ENCODE measurements around the gene KIF1B.
A peak's percentile ranks its signal among the peaks of the same experiment; 100 is the strongest.

The KIF1B gene

DNA sequence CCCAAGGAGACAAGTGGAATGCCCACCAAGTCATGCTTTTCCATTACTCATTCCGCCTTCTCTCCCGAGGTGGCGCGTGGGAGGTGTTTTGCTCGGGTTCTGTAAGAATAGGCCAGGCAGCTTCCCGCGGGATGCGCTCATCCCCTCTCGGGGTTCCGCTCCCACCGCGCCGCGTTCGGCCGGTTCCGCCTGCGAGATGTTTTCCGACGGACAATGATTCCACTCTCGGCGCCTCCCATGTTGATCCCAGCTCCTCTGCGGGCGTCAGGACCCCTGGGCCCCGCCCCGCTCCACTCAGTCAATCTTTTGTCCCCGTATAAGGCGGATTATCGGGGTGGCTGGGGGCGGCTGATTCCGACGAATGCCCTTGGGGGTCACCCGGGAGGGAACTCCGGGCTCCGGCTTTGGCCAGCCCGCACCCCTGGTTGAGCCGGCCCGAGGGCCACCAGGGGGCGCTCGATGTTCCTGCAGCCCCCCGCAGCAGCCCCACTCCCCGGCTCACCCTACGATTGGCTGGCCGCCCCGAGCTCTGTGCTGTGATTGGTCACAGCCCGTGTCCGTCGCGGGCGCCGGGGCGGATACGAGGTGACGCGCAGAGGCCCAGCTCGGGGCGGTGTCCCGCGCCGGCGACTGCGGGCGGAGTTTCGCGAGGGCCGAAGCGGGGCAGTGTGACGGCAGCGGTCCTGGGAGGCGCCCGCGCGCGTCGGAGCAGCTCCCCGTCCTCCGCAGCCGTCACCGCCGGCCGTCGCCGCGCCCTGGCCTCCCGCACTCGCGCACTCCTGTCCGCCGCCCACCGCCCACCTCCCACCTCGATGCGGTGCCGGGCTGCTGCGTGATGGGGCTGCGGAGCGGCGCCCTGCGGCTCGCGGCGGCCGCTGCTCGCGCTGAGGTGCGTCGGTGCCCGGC lies at the start of gene KIF1B:
KIF1B (plus strand) TSS at position 666 of the 906 bp plus-strand sequence. CDS start 21,759 bp downstream, outside the sequence.
- DNase-seq, result peak; percentile 98

DNA sequence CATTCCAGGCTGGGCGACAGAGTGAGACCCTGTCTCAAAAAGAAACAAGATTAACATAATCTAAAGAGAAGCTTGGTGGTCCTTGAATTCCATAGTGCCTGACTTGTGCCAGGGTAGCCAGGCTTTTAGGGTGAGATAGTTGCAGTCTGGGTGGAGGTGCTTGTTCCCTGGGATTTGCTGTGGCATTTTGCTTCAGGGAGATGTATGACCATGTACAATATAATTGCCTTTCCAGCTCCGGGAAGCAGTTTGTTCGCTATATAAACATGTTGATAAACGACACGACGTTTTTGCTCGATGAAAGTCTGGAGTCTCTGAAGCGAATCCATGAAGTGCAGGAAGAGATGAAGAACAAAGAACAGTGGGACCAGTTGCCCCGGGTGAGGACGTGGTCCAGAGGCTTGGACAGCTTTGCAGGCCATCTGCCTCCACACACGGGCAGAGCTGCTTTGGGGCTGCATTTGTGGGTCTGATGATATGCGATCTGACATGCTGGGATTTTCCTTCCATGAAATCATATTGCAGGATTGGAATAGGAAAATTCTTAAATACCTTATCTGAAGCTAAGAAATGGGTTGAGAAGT lies 49.4 kb upstream of the KIF1B start:
- no peak for DNase-seq

DNA sequence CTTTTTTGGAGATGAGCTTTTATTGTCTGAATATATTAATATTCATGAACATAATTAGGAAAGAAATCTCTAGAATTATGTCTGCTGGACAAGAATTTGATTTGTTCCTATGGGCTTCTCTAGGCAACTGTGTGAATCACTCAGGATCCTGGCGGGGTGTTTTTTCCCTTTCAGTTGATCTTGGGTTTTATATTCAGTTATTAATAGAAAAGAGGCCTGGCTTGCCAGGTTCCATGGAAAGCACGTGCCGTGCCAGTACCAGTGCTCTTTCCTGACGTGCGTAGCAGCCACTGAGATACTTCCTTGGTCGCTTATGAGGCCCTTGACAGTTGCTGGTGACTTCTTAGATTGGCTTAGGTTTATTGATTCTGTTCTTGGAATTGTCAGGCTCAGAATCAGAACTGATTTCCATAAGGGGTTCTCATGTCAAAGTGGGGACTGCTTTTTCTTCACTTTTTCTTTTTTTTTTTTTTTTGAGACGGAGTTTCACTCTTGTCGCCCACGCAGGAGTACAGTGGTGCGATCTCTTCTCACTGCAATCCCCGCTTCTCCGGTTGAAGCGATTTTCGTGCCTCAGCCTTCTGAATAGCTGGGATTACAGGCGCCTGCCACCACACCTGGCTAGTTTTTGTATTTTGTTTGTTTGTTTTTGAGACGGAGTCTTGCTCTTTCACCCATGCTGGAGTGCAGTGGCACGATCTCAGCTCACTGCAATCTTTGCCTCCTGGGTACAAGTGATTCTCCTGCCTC lies 48.7 kb upstream of the KIF1B start:
- no peak for DNase-seq

- no peak for DNase-seq
These were observed 41.4 kb upstream of the KIF1B start for GRCh38 chr1:10168912-10169514.

- no peak for DNase-seq
These were observed 40.2 kb upstream of the KIF1B start for GRCh38 chr1:10170239-10170574.

- no peak for DNase-seq
These were observed 39.1 kb upstream of the KIF1B start for GRCh38 chr1:10171105-10171767.

- DNase-seq, result no peak
These were observed 38.2 kb upstream of the KIF1B start for GRCh38 chr1:10171995-10172669.

- DNase-seq, result no peak
These were observed 36.8 kb upstream of the KIF1B start for GRCh38 chr1:10173582-10173981.

DNA sequence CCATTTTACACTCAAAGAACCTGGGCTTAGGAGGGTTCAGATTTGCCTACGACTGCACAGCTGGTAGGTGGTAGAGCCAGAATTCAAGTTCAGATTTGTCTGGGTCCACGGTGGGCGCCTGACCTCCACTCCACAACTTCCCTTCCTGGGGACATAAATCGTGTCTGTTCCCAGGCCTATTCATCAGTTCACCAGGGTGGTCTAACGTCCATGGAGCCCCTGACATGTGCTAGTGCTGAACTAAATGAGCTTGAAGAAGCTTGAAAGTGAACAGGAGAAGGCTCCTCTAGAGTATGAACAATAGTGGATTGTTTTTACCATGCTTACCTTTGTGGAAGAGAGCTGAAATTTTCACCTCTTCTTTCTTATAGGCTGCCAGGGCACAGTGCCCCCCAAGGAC lies 32.5 kb upstream of the KIF1B start:
- DNase-seq, result no peak

DNA sequence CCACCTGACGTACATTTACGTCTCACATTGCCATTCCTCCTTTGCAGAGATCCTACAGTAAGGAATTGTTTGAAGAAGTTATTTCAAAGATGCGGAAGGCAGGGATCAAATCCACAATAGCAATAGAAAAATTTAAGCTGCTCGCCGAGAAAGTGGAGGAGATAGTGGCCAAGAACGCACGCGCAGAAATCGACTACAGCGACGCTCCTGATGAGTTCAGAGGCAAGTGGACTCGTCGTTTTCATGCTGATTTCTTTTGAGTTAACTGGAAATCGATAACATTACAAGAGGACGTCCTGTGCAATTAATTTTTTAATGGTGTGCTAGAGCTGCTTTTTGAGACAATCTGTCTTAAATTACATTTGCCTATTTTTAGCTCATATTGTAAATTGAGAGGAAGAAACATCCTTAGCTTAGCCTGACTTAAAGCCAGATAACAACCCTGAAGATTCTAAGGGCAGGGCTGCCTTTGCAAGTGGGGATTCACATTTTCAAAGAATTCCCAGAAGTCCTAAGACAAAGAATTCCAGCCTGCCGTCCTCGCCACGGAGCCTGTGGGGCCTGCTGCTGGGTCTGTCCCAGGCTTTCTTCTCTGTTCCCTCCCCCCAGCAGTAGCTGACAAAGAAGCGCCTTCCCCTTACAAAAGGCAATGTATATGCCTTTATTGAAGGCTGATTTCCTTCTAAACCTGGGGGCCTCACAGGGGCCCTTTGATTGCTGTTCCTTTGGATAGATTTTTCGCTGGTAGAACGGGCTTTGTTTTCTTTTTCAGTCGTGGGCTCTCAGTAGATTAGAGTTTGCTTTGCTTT lies 31.6 kb upstream of the KIF1B start:
- no peak for DNase-seq

DNA sequence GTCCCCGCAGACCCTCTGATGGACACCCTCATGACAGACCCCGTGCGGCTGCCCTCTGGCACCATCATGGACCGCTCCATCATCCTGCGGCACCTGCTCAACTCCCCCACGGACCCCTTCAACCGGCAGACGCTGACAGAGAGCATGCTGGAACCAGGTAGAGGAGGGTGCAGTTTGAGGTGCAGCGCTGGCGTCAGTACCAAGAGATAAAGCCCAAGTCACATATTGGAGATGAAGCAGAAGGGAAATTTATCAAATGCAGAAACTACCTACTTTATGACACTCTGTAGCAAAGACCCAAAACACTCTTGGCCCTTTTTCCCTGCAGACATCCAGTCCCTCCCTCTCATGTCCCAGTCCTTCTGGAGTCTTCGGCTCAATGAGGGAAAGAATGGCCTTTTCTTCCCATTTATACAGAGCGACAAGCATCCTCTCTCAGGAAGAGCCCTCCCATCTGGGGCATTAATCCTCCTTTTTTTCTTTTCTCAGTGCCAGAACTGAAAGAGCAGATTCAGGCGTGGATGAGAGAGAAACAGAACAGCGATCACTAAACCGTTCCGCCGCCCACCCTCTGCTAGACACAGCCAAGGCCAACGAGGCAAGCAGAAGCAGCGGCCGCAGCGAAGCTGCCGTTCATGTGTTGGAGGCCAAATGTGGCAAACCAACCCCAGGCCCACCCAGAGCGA lies 30.8 kb upstream of the KIF1B start:
- no peak for DNase-seq

DNA sequence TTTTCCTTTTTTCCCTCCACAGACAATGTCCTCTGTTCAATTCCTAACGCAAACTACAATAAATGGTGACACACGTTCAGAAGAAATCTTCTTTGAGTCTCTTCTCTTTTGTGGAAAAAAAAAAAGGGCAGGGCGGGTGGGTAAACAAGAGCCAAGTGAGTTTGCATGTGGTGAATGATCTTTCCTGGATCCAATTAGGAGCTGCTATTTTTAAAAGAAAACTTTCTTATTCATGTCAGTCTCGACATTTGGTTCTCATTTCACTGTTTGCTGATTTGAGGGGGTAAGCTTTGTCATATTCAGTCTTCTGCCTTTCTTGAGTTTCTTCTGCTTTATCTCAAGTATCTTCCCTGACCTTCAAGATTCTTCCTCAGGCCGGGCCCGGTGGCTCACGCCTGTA lies 29.2 kb upstream of the KIF1B start:
- DNase-seq, result no peak

GRCh38 chr1:10185759-10186158 lies 24.6 kb upstream of the KIF1B start:
- no peak for DNase-seq

DNA sequence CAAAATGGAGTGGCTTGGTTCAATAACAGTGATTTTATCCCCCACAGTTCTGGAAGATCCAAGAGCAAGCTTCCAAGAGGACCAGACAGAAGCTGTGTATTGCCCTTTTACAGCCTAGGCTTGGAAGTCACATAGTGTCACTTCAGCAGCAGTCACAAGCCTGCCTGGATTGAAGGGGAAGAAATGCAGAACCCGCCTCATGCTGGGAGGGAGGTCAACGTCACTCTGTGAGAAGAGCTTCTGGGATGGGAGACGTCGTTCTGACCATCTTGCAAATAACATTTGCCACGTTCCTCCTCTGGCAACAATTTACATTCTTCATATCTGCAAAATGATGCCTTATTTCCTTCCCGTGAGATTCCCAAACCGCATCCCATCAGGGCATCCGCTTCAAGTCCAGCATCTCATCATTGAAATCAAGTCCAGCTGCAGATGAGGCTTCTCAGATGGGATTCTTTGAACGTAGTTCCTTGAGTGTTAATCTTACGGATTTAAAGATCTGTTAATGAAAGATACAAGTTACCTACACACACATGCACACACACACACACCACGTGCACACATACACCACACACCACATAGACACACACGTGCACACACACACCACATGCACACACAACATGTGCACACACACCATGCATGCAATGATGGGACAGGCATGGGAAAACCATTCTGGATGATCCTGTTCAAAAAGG lies 23.9 kb upstream of the KIF1B start:
- DNase-seq, result no peak

DNA sequence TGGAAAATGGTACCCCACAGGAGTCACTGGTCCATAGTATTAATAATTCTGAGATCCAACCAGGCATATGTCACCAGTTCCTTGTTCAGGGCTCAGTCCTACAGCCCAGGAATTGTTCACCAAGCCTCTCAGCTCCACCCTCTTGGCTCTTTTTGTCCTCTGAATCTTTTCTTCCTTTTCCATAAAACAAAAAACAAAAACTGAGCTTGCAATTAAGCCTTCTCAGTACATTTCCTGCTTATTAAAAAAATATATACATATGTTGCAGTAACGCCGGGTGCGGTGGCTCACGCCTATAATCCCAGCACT lies 23.4 kb upstream of the KIF1B start:
- no peak for DNase-seq

GRCh38 chr1:10188133-10188650 lies 22.2 kb upstream of the KIF1B start:
- DNase-seq, result no peak

DNA sequence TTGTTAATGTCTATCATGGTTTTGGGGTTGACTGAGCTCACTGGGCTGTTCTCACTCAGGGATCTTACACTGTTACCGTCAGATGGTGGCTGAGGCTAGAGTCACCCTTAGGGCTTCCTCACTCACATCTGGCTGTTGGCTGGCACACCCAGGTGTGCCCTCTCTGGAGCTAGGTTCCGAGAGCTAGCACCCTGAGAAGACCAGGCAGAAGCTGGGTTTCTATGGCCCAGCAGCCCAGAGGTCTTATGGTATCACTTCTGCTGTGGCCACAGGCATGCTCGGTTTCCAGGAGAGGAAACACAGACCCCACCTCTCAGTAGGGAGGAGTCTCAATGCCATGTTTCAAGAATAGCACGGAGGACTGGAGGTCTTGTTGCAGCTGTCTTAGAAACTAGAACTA lies 20.7 kb upstream of the KIF1B start:
- DNase-seq, result no peak

GRCh38 chr1:10192263-10192662 lies 18.1 kb upstream of the KIF1B start:
- no peak for DNase-seq

DNA sequence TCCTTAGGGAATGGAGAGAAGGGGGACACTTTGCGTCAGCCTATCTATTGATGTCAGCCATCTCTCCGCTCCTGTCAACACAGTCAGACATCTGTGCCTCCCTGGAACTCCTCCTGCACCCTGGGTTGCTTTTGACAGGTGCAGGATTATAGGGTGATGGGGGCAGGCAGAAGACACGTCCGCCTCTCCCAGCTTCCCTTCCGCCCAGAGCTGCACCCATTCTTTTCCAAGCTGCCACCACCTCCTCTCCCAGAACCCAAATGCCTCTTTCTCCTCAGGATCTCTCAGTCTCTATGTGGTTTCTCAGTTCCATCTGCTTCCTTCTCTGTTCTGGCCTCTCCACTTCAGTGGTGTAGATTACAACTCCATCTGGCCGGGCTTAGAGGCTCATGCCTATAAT lies 17.1 kb upstream of the KIF1B start:
- no peak for DNase-seq

- no peak for DNase-seq
These were observed 14.8 kb upstream of the KIF1B start for GRCh38 chr1:10195570-10195969.
